NB4 (cell line): ENCODE data around the gene MRPL43.

ENCODE experiments used
- DNase-seq: peaks from one replicate; pipeline ENCODE4 v3.0.0; 2010; ENCODE audit warnings: low read depth
- H3K4me3 ChIP-seq: one replicate; pipeline ENCODE4 v1.5.1; 2011; ENCODE audit warnings: mild to moderate bottlenecking, low read depth, low read length, moderate library complexity
- MYC ChIP-seq: IDR thresholded peaks from 2 replicates; pipeline ENCODE4 v1.6.1; 2011; ENCODE audit warnings: low read depth, low read length
- POLR2A ChIP-seq: IDR thresholded peaks from 2 replicates; pipeline ENCODE4 v1.6.1; 2011; ENCODE audit warnings: mild to moderate bottlenecking; ENCODE audit not compliant: insufficient read length; ENCODE audit errors: extremely low read depth
- TF ChIP-seq, protein P1 (sequence below): IDR thresholded peaks from one replicate; pipeline ENCODE4 v1.5.1; 2012; ENCODE audit warnings: low read depth, low read length
- TF ChIP-seq, protein P2 (sequence below): IDR thresholded peaks from 2 replicates; pipeline ENCODE4 v1.6.1; 2011; ENCODE audit warnings: low read depth, low read length

MRPL43 gene

DNA sequence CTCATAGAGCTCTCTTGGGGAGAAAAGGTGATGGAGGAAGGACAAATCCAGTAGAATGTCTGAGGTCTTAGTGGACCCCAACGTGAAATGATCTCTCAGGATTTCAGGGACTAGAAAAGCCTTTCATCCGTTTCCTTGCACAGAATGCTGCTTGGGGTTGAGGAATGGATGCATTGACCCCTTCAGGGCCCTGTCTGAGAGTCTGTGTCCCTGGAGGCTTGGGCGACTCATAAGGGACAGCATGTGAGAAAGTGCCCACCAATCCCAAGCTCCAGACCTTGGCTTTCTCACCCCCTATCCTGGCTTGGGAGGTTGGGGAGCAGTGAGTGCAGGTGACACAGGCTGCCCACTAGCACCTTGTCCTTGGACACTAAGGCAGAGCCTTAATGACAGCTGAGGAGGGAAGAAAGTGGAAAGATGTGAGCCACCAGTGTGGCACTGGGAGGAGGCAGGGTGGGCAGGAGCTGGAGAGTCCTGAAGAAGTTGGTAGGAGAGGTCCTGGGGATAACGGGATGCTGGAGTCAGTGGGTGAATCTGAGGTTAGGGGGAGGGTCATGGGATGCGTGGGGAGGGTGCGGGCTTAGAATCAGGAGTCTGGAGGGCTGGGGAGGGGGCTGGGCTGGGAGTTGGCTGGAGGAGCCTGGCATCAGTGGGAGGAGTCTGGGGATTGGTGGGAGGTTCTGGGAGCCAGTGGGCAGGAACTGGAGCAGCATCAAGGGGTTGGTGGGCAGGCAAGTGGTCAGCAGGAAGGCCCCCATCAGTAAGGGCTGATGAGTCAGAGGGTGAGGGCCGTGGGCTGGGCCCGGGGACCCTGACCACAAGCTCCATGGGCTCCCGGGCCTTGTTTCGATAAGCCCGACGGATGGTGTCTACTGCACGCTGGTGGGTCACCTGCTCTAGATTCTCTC is 20.9 kb upstream of the MRPL43 start:
- DNase-seq: no peak
- no peak overlapping the region for H3K4me3 ChIP-seq
- TF ChIP-seq, protein P1, sequence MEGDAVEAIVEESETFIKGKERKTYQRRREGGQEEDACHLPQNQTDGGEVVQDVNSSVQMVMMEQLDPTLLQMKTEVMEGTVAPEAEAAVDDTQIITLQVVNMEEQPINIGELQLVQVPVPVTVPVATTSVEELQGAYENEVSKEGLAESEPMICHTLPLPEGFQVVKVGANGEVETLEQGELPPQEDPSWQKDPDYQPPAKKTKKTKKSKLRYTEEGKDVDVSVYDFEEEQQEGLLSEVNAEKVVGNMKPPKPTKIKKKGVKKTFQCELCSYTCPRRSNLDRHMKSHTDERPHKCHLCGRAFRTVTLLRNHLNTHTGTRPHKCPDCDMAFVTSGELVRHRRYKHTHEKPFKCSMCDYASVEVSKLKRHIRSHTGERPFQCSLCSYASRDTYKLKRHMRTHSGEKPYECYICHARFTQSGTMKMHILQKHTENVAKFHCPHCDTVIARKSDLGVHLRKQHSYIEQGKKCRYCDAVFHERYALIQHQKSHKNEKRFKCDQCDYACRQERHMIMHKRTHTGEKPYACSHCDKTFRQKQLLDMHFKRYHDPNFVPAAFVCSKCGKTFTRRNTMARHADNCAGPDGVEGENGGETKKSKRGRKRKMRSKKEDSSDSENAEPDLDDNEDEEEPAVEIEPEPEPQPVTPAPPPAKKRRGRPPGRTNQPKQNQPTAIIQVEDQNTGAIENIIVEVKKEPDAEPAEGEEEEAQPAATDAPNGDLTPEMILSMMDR: no peak
- TF ChIP-seq, protein P2, sequence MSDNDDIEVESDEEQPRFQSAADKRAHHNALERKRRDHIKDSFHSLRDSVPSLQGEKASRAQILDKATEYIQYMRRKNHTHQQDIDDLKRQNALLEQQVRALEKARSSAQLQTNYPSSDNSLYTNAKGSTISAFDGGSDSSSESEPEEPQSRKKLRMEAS: no peak
- TF ChIP-seq MYC: no peak

DNA sequence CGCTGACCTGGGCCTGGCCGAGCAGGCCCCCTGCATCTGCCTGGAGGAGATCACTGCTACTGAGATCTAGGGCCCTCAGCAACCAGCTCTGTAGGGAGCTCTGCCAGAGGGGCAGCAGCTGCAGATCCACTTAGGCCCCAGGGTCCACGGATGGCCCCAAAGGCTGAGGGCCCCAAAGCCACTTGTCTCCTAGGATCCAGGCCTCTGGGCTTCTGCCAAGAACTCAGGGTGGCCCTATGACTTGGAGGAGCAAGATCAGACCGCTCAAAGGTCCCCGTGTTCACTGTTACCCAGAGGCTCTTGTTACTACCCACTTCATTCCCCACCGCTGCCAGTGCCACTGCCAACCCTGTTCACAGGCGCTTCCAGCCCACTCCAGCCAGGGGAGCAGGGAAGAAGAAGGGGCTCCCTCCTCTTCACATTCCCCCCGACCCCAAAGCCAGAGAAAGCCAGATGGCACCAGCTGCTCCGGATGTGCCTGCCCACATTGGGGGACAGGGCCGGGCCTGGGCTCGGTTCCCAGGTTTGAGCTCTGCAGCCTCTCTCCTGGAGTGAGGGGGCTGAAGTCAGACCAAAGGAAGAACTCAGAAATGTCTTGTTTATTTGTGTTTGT is 19.9 kb upstream of the MRPL43 start:
- H3K4me3 ChIP-seq: no peak overlapping the region
- TF ChIP-seq, protein P2: no peak
- TF ChIP-seq MYC (no peak), POLR2A (no peak)
- TF ChIP-seq, protein P1: no peak
- no peak for DNase-seq

DNA sequence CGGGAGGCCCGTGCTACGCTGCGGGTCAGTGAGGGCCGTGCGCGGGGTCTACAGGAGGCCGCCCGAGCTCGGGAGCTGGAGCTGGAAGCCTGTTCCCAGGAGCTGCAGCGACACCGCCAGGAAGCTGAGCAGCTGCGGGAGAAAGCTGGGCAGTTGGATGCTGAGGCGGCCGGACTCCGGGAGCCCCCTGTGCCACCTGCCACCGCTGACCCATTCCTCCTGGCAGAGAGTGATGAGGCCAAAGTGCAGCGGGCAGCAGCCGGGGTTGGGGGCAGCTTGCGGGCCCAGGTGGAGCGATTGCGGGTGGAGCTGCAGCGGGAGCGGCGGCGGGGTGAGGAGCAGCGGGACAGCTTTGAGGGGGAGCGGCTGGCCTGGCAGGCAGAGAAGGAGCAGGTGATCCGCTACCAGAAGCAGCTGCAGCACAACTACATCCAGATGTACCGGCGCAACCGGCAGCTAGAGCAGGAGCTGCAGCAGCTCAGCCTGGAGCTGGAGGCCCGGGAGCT is 19.3 kb upstream of the MRPL43 start:
- TF ChIP-seq, protein P2: no peak
- TF ChIP-seq POLR2A: no peak
- TF ChIP-seq, protein P1: no peak
- no peak for TF ChIP-seq MYC
- H3K4me3 ChIP-seq: no peak overlapping the region
- DNase-seq: no peak

DNA sequence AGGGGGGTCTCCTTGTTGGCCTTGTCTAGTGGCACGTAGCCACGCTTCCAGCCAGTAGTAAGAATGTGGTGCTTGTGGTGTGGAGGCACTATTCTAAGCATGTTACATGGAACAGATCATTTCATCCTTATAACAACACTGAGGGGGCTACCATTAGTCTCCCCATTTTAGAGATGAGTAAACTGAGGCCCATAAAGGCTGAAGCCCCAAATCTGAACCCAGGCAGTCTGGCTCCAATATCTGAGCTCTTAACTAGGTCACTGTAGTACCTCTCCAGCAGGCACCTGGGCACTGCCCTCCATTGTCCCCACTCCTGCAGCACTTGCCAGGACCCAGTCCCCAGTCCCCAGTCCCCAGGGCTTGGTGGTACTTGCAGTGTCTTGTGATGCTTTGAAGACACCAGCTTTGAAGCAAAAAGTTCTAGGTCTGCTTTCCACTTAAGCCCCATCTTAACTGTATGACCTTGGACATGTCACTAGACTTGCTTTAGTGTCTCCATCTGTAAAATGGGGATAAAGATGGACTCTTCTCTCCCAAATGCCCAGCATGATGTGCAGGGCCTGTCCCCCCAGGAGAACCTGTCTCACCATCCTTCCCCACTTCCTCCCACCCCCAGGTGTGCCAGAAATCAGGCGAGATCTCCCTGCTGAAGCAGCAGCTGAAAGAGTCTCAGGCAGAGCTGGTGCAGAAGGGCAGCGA is 18.7 kb upstream of the MRPL43 start:
- TF ChIP-seq POLR2A (no peak), MYC (no peak)
- TF ChIP-seq, protein P1: no peak
- TF ChIP-seq, protein P2: no peak
- no peak for DNase-seq
- H3K4me3 ChIP-seq: no peak overlapping the region

DNA sequence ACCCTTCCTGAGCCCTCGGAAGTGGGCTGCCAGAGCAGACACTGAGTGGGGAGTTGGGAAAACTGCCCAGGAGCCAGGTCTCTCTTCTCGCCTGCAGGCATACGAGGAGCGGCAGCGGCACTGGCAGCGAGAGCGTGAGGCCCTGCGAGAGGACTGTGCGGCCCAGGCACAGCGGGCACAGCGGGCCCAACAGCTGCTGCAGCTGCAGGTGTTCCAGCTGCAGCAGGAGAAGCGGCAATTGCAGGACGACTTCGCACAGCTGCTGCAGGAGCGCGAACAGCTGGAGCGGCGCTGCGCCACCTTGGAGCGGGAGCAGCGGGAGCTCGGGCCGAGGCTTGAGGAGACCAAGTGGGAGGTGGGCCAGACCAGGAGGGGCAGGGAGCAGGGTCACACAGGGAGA is 18.1 kb upstream of the MRPL43 start:
- TF ChIP-seq POLR2A (no peak), MYC (no peak)
- TF ChIP-seq, protein P1: no peak
- TF ChIP-seq, protein P2: no peak
- no peak overlapping the region for H3K4me3 ChIP-seq
- no peak for DNase-seq
